ENCODE results near the gene C1orf159.

DNA sequence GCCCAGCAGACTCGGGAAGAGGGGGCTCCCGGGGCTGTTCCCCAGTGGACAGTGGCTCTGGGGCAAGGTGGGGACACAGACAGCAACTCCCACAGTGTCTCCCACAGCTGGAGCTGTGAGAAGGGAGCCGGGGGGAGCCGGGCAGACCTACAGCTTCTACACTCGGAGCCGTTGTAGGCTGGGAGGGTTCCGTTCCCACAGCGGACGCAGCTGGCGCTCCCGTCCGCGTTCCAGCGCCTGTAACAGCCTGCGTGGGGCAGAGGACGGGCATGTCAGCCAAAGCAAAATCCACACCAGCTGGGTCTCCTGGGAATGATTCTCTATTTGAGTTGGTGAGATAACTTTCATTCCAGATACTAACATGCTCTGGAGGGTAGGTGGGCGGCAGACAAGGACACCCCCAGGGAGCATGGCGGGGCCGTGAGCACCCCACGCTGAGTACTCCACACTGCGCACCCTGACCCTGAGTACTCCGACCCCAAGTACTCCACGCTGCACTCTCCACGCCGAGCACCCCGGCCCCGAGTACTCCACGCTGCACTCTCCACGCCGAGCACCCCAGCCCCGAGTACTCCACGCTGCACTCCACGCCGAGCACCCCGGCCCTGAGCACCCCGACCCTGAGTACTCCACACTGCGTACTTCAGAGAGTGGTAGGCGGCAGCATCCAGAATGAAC is 28.4 kb downstream of the C1orf159 start:
- TF ChIP-seq LEF1 (IDR thresholded peaks at IDR 0.05; ENCODE audit: borderline replicate concordance) (no peak), BHLHE40 (IDR thresholded peaks at IDR 0.05; ENCODE audit: borderline replicate concordance) (no peak), NFRKB (IDR thresholded peaks at IDR 0.05) (no peak), FOXM1 (IDR thresholded peaks at IDR 0.05; ENCODE audit: borderline replicate concordance) (no peak)

Measured in HEK293T (cell line).